Heart right ventricle (tissue), 16 donors: ENCODE results near the gene TAS2R5. TPM values are rescaled to one million over a fixed set of nuclear protein-coding genes. Genes with fewer than 3 reads are reported as not detected.
"Not testable (repeated sequence)": the region's sequence is repeated elsewhere in the genome, so short reads cannot be mapped to it uniquely, and the experiment has no call there.

ENCODE experiments used
- ATAC-seq, 8 donors: fragments of 200-7000 bp; cut with Tn5 transposase; one replicate each; pipeline ENCODE4 v1.9.1; 2020; ENCODE audit warnings: mild to moderate bottlenecking in 8 of 8, moderate library complexity in 8 of 8, moderate number of reproducible peaks in 1 of 8
- DNase-seq, 2 donors: peaks; one replicate each; pipeline ENCODE4 v3.0.0-alpha.2; 2020
- H3K27ac ChIP-seq, 10 donors: fragments of 200-600 bp; sonication (generic) in 2 of 10; one replicate each; pipeline versions ENCODE4 v1.5.0 to v1.8.0; 2020 to 2022; ENCODE audit warnings: mild to moderate bottlenecking in 3 of 10
- H3K27me3 ChIP-seq, 7 donors: fragments of 200-600 bp; one replicate each; pipeline ENCODE4 v1.8.0; 2021 to 2022; ENCODE audit warnings: mild to moderate bottlenecking in 2 of 7
- H3K36me3 ChIP-seq, 9 donors: fragments of 200-600 bp; sonication (generic) in 1 of 9; one replicate each; pipeline versions ENCODE4 v1.5.0 to v1.8.0; 2020 to 2022; ENCODE audit warnings: mild to moderate bottlenecking in 2 of 9
- H3K4me1 ChIP-seq, 9 donors: fragments of 200-600 bp; sonication (generic) in 1 of 9; one replicate each; pipeline versions ENCODE4 v1.5.0 to v1.8.0; 2020 to 2022; ENCODE audit warnings: mild to moderate bottlenecking in 4 of 9
- H3K4me3 ChIP-seq, 10 donors: fragments of 200-600 bp; sonication (generic) in 2 of 10; one replicate each; pipeline versions ENCODE4 v1.5.0 to v1.8.0; 2020 to 2022; ENCODE audit warnings: mild to moderate bottlenecking in 7 of 10, moderate library complexity in 2 of 10
- H3K9me3 ChIP-seq, 11 donors: fragments of 200-600 bp in 10 of 11; sonication (generic) in 2 of 11; one replicate each; pipeline versions ENCODE4 v1.5.0 to v1.8.0; 2013 to 2022; ENCODE audit warnings: mild to moderate bottlenecking in 2 of 11, control low read depth in 1 of 11, moderate library complexity in 1 of 11
- WGBS, 2 donors: extraction: QIAGEN DNeasy Blood & Tissue Kit; methylation state at CpG; one replicate each; pipeline ENCODE4 v1.1.7; 2013; ENCODE audit warnings: inconsistent platforms in 1 of 2; 5-methylcytosine and 5-hydroxymethylcytosine counted together
- intact Hi-C, 10 donors: fragments of 100-400 bp; cut with DNase I; formaldehyde crosslinking; loops; one replicate each; pipeline versions ENCODE4 v1.11.1 to v1.14.2; 2022
- long read RNA-seq, 3 donors: library from polyadenylated mRNA; unstranded; transcript quantifications; one replicate each; pipeline ENCODE4 v2.0.0, GENCODE V29; 2020 to 2021
- polyA plus RNA-seq, 2 donors: library from polyadenylated mRNA; stranded (reverse); fragments of 200-250 nt; gene quantifications; one replicate each; pipeline ENCODE4 v1.2.3, GENCODE V29; 2013
- total RNA-seq, 10 donors: library from RNA; stranded (reverse); fragmentation: NEBNext Ultra II Directional in 3 of 10; extraction: Animal tissue kit (Norgen Biotek cat#: 25700) in 3 of 10; gene quantifications; one replicate each; pipeline versions ENCODE4 v1.2.1 to v1.2.4, GENCODE V29; 2021 to 2023
- TF ChIP-seq, protein P1 (sequence below), 9 donors: fragments of 200-600 bp; sonication (generic) in 2 of 9; IDR thresholded peaks; one replicate each; pipeline versions ENCODE4 v1.5.0 to v1.8.0; 2021 to 2022; ENCODE audit warnings: antibody characterized with exemption in 9 of 9, mild to moderate bottlenecking in 5 of 9, moderate library complexity in 1 of 9
- donor health status: Arrhythmogenic right ventricular cardiomyopathy.
- donor health status: ischemic (EF 13 %, LVEDD 7.1; RV severe dilation, severe dysfunction).
- donor health status: healthy with polysubstance abuse.
- donor health status: DM: no; HTN: yes; CAD: no.
- donor health status: DM: no; HTN: no; CAD: no.
- donor health status: ischemic (EF 25% LVEDD 6.9; RV normal size, moderate dysfunction).
- donor health status: ischemic (EF 25% LVEDD 5.7; RV mildly dilated, moderate dysfunction).
- donor health status: healthy.
- donor health status: DM: yes; HTN: yes; CAD: no.
- donor health status: Ischemic cardiomyopathy.
- donor health status: ischemic (EF 35%, LVEDD 5.7; RV mildly dilated, moderate dysfunction).
- donor health status: nonischemic (EF 11% LVEDD 7.7; RV severe dilation, severe dysfunction).
- donor health status: DM: yes; HTN: yes; CAD: no.
- donor health status: PGD.
- donor health status: ischemic (EF 29% LVEDD 5.4; RV normal size, mild dysfunction).
- donor health status: nonischemic (EF 23%, LVEDD 6.1; RV moderate dilation, normal function).

Gene TAS2R5
- under 1 TPM in 4 of 10 donors, not detected in 6; 0.23 to 0.35 (median 0.31) TPM for total RNA-seq
- under 1 TPM; 0.22 to 0.59 TPM for polyA plus RNA-seq
- long read RNA-seq, donor 1: 0 reads
- long read RNA-seq, donor 2: 0 reads
- long read RNA-seq, donor 3: 0 reads

- Histone ChIP-seq H3K27me3 (no peaks in the 10 kb centered on the region), H3K36me3 (peaks cover 0 to 25% (median 0%) of the 10 kb centered on the region in 9 donors), H3K4me3 (no peak within 1 kb of the TSS), H3K9me3 (no peaks in the 10 kb centered on the region), H3K27ac (no peak within 1 kb of the TSS), H3K4me1 (peaks cover 0 to 14% (median 0%) of the 10 kb centered on the region in 9 donors)
- DNase-seq (no peak), ATAC-seq (no peak)
- WGBS, 2 donors: 86 to 96% methylated on average over 5 of the region's 5 CpGs
- TF ChIP-seq, protein P1, sequence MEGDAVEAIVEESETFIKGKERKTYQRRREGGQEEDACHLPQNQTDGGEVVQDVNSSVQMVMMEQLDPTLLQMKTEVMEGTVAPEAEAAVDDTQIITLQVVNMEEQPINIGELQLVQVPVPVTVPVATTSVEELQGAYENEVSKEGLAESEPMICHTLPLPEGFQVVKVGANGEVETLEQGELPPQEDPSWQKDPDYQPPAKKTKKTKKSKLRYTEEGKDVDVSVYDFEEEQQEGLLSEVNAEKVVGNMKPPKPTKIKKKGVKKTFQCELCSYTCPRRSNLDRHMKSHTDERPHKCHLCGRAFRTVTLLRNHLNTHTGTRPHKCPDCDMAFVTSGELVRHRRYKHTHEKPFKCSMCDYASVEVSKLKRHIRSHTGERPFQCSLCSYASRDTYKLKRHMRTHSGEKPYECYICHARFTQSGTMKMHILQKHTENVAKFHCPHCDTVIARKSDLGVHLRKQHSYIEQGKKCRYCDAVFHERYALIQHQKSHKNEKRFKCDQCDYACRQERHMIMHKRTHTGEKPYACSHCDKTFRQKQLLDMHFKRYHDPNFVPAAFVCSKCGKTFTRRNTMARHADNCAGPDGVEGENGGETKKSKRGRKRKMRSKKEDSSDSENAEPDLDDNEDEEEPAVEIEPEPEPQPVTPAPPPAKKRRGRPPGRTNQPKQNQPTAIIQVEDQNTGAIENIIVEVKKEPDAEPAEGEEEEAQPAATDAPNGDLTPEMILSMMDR (IDR thresholded peaks at IDR 0.05): no peak
- intact Hi-C loops: no loop called here
These were observed at the start of gene TAS2R5 for GRCh38 chr7:141789917-141790316. TSS of gene TAS2R5 (plus strand) at chr7:141790217. CDS start at chr7:141790362, 145 bp downstream.

GRCh38 chr7:141742229-141742628, 47.8 kb upstream of the TAS2R5 start:
- Histone ChIP-seq H3K27me3 (no peaks in the 10 kb centered on the region), H3K4me1 (peaks cover 6 to 32% (median 22%) of the 10 kb centered on the region in 9 donors), H3K4me3 (no peak overlapping the region), H3K27ac (no peak overlapping the region), H3K36me3 (peaks cover 0 to 81% (median 43%) of the 10 kb centered on the region in 9 donors), H3K9me3 (no peaks in the 10 kb centered on the region)
- DNase-seq (no peak), ATAC-seq (no peak)
- TF ChIP-seq, protein P1 (IDR thresholded peaks at IDR 0.05): no peak
- intact Hi-C loops: no loop called here
- 14 to 34% methylated on average over 1 of the region's 1 CpG for WGBS, 2 donors

DNA sequence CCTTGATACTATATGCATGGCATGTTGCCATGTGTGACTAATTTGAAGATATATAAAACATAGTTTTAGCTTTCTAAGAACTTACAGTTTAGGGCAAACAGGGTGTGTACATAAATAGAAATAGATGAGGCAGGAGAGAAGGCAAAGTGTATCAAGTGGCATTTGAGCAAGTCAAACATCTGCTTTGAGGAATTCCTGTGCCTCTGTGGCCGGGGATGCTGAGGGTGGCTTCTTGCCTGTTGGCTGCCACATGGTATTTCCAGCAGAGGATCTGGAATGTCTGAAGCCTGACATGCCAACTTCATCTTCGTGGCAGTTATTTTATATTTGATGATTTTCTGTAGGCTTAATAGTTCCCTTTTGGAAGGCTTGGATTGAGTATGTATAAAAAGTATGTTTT, 45.9 kb upstream of the TAS2R5 start:
- Histone ChIP-seq H3K27me3 (no peaks in the 10 kb centered on the region), H3K4me1 (peaks cover 2 to 22% (median 12%) of the 10 kb centered on the region in 9 donors), H3K4me3 (no peak overlapping the region), H3K9me3 (no peaks in the 10 kb centered on the region), H3K27ac (no peak overlapping the region), H3K36me3 (peaks cover 0 to 100% (median 57%) of the 10 kb centered on the region in 9 donors)
- no peak for ATAC-seq
- TF ChIP-seq, protein P1 (IDR thresholded peaks at IDR 0.05): no peak
- intact Hi-C loops: no loop called here
- DNase-seq: no peak
- 79 to 89% methylated on average over 2 of the region's 2 CpGs for WGBS, 2 donors

GRCh38 chr7:141748396-141748795, 41.6 kb upstream of the TAS2R5 start:
- Histone ChIP-seq H3K27me3 (no peaks in the 10 kb centered on the region), H3K4me1 (no peaks in the 10 kb centered on the region), H3K9me3 (peaks cover 0 to 32% (median 21%) of the 10 kb centered on the region in 11 donors), H3K4me3 (no peak overlapping the region), H3K27ac (no peak overlapping the region), H3K36me3 (peaks cover 15 to 100% (median 88%) of the 10 kb centered on the region in 9 donors)
- no peak for ATAC-seq
- 91 to 98% methylated on average over 2 of the region's 2 CpGs for WGBS, 2 donors
- DNase-seq: no peak
- intact Hi-C loops: no loop called here
- TF ChIP-seq, protein P1 (IDR thresholded peaks at IDR 0.05): no peak

DNA sequence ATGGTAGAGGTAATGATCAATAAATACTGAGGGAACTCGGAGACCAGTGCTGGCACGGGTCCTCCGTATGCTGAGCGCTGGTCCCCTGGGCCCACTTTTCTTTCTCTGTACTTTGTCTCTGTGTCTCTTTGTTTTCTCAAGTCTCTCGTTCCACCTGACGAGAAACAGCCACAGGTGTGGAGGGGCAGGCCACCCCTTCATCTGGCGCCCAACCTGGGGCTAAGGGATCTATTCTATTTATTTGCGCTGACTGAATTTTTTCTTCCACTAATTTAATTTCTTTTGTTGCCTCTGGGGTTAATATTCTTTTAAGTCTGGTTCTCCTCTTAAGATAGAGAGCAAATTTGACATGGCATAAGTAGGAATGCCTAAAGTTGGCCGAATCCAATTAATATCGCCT, 38.1 kb upstream of the TAS2R5 start:
- H3K4me1 ChIP-seq, H3K27ac ChIP-seq, intact Hi-C loops, H3K27me3 ChIP-seq, H3K4me3 ChIP-seq, ATAC-seq, DNase-seq: not testable (repeated sequence)
- peaks cover 0 to 32% (median 21%) of the 10 kb centered on the region in 11 donors for H3K9me3 ChIP-seq
- WGBS, 2 donors: 98 to 99% methylated on average over 10 of the region's 10 CpGs
- H3K36me3 ChIP-seq: peaks cover 12 to 100% (median 62%) of the 10 kb centered on the region in 9 donors
